Astrocyte (in vitro differentiated cells and primary cell): ENCODE results near the gene MED9. TPM values are rescaled to one million over a fixed set of nuclear protein-coding genes. Genes with fewer than 3 reads are reported as not detected.

Experiments used
- DNase-seq: peaks from one replicate; pipeline ENCODE4 v3.0.0-alpha.2; 2010; ENCODE audit warnings: low read depth
- FAIRE-seq: peaks from 2 replicates; lab custom pipeline; 2011; peaks lifted over from hg19 to GRCh38; lab: Jason Lieb, UNC
- H2AFZ ChIP-seq: 2 replicates; pipeline ENCODE4 v1.6.0; 2012; ENCODE audit warnings: low read depth, low read length, inconsistent platforms
- H3K27ac ChIP-seq: 2 replicates; pipeline ENCODE4 v1.5.1; 2011; ENCODE audit warnings: low read depth, low read length, inconsistent platforms
- H3K27me3 ChIP-seq: 2 replicates; pipeline ENCODE4 v1.6.0; 2011; ENCODE audit warnings: low read length, inconsistent platforms; ENCODE audit not compliant: insufficient read depth
- H3K36me3 ChIP-seq: 2 replicates; pipeline ENCODE4 v1.5.1; 2011; ENCODE audit warnings: low read length, inconsistent platforms; ENCODE audit not compliant: insufficient read depth
- H3K4me1 ChIP-seq: 2 replicates; pipeline ENCODE4 v1.5.1; 2011; ENCODE audit warnings: low read length, inconsistent platforms; ENCODE audit not compliant: insufficient read depth
- H3K4me2 ChIP-seq: 2 replicates; pipeline ENCODE4 v1.6.0; 2012; ENCODE audit warnings: low read length, inconsistent platforms
- H3K4me3 ChIP-seq: 2 replicates; pipeline ENCODE4 v1.5.1; 2011; ENCODE audit warnings: low read depth, mild to moderate bottlenecking, low read length, inconsistent platforms; ENCODE audit not compliant: insufficient read depth
- H3K79me2 ChIP-seq: 2 replicates; pipeline ENCODE4 v1.6.0; 2012; ENCODE audit warnings: mild to moderate bottlenecking, low read length, inconsistent platforms; ENCODE audit not compliant: insufficient read depth
- H3K9ac ChIP-seq: 2 replicates; pipeline ENCODE4 v1.6.0; 2012; ENCODE audit warnings: mild to moderate bottlenecking, low read length, inconsistent platforms
- H3K9me3 ChIP-seq: 2 replicates; pipeline ENCODE4 v1.5.1; 2012; ENCODE audit warnings: low read depth, mild to moderate bottlenecking, low read length, inconsistent platforms; ENCODE audit not compliant: insufficient read depth
- H4K20me1 ChIP-seq: 2 replicates; pipeline ENCODE4 v1.6.0; 2012; ENCODE audit warnings: low read length, inconsistent platforms; ENCODE audit not compliant: insufficient read depth
- H3K27ac Mint-ChIP-seq: one replicate; pipeline ENCODE4 v1.8.0; 2021; ENCODE audit warnings: mild to moderate bottlenecking, mixed read lengths; ENCODE audit not compliant: unreplicated experiment
- H3K27me3 Mint-ChIP-seq: one replicate; pipeline ENCODE4 v1.8.0; 2021; ENCODE audit warnings: low read depth, mixed read lengths; ENCODE audit not compliant: unreplicated experiment
- H3K36me3 Mint-ChIP-seq: one replicate; pipeline ENCODE4 v1.8.0; 2021; ENCODE audit warnings: low read depth, mixed read lengths; ENCODE audit not compliant: unreplicated experiment
- H3K4me1 Mint-ChIP-seq: one replicate; pipeline ENCODE4 v1.8.0; 2021; ENCODE audit warnings: low read depth, mixed read lengths; ENCODE audit not compliant: unreplicated experiment
- H3K4me3 Mint-ChIP-seq: one replicate; pipeline ENCODE4 v1.8.0; 2021; ENCODE audit warnings: mild to moderate bottlenecking, moderate library complexity, mixed read lengths; ENCODE audit not compliant: unreplicated experiment
- H3K9me3 Mint-ChIP-seq: one replicate; pipeline ENCODE4 v1.8.0; 2021; ENCODE audit warnings: mild to moderate bottlenecking, mixed read lengths; ENCODE audit not compliant: unreplicated experiment
- CTCF ChIP-seq: IDR thresholded peaks from 2 replicates; pipeline ENCODE4 v1.5.1; 2011; ENCODE audit warnings: low read depth, mild to moderate bottlenecking, inconsistent platforms, low read length, moderate library complexity; ENCODE audit not compliant: insufficient read depth
- EZH2 ChIP-seq: IDR thresholded peaks from 2 replicates; pipeline ENCODE4 v1.6.1; 2012; ENCODE audit warnings: mild to moderate bottlenecking, low read length, inconsistent platforms; ENCODE audit not compliant: insufficient read depth
- total RNA-seq: library from RNA; stranded (reverse); gene quantifications from 2 replicates; pipeline ENCODE4 v1.2.1, GENCODE V29; 2021

MED9 gene
- total RNA-seq, 1 donor from 2014 or later, result 9.4 TPM

GRCh38 chr17:17538417-17539391, 61.9 kb downstream of the MED9 start:
- FAIRE-seq (no peak), DNase-seq (peak; percentile 18)
- no peak overlapping the region for H2AFZ ChIP-seq
- Mint-ChIP-seq H3K36me3 (peaks cover 2% of the 10 kb centered on the region), H3K4me1 (peaks cover 4% of the 10 kb centered on the region), H3K27me3 (peaks cover 15% of the 10 kb centered on the region), H3K4me3 (no peak overlapping the region), H3K9me3 (no peaks in the 10 kb centered on the region), H3K27ac (no peak overlapping the region)
- peaks cover 4% of the 10 kb centered on the region for H3K4me1 ChIP-seq
- peaks cover 21% of the 10 kb centered on the region for H4K20me1 ChIP-seq
- H3K9me3 ChIP-seq, result no peaks in the 10 kb centered on the region
- no peak for TF ChIP-seq EZH2
- no peak for TF ChIP-seq CTCF
- no peaks in the 10 kb centered on the region for H3K79me2 ChIP-seq
- H3K9ac ChIP-seq, result no peak overlapping the region
- no peak overlapping the region for H3K4me3 ChIP-seq
- no peak overlapping the region for H3K27ac ChIP-seq
- no peak overlapping the region for H3K4me2 ChIP-seq
- no peaks in the 10 kb centered on the region for H3K36me3 ChIP-seq
- no peaks in the 10 kb centered on the region for H3K27me3 ChIP-seq

GRCh38 chr17:17539591-17539990, 62.8 kb downstream of the MED9 start:
- Mint-ChIP-seq H3K4me3 (no peak overlapping the region), H3K27ac (no peak overlapping the region), H3K9me3 (no peaks in the 10 kb centered on the region), H3K36me3 (peaks cover 2% of the 10 kb centered on the region), H3K27me3 (peaks cover 11% of the 10 kb centered on the region), H3K4me1 (peaks cover 4% of the 10 kb centered on the region)
- Histone ChIP-seq H3K9me3 (no peaks in the 10 kb centered on the region), H2AFZ (no peak overlapping the region), H3K4me2 (no peak overlapping the region), H3K27me3 (no peaks in the 10 kb centered on the region), H3K27ac (no peak overlapping the region), H3K9ac (no peak overlapping the region), H4K20me1 (peaks cover 21% of the 10 kb centered on the region), H3K4me1 (peaks cover 4% of the 10 kb centered on the region), H3K4me3 (no peak overlapping the region), H3K79me2 (no peaks in the 10 kb centered on the region), H3K36me3 (no peaks in the 10 kb centered on the region)
- FAIRE-seq (no peak), DNase-seq (no peak)
- no peak for TF ChIP-seq CTCF
